SU-DHL-6 (cell line): ENCODE measurements around the gene DNAAF8.

Experiments
- H2AFZ ChIP-seq: fragments of 200-600 bp; sonication (generic); 2 replicates; pipeline ENCODE4 v1.6.1; 2014; ENCODE audit warnings: low read depth, mild to moderate bottlenecking, moderate library complexity, mixed read lengths, antibody characterized with exemption, low read length; ENCODE audit not compliant: severe bottlenecking
- H3F3A ChIP-seq: fragments of 200-600 bp; shearing (Covaris generic); 2 replicates; pipeline ENCODE4 v1.6.0; 2016; ENCODE audit warnings: antibody characterized with exemption, mild to moderate bottlenecking; ENCODE audit not compliant: insufficient read depth
- H3K27ac ChIP-seq: fragments of 200-600 bp; sonication (generic); 2 replicates; pipeline ENCODE4 v1.5.1; 2016; ENCODE audit warnings: low read depth, mild to moderate bottlenecking, low read length, moderate library complexity, mixed read lengths
- H3K27me3 ChIP-seq: fragments of 200-600 bp; sonication (generic), shearing (Covaris generic); 2 replicates; pipeline ENCODE4 v1.6.0; 2014; ENCODE audit warnings: mild to moderate bottlenecking, low read length
- H3K36me3 ChIP-seq: fragments of 200-600 bp; sonication (generic); 2 replicates; pipeline ENCODE4 v1.6.1; 2014; ENCODE audit warnings: mild to moderate bottlenecking, low read length, mixed read lengths
- H3K4me2 ChIP-seq: fragments of 300-600, 200-600 bp; shearing (Covaris generic), sonication (generic); 2 replicates; pipeline ENCODE4 v1.6.0; 2014; ENCODE audit warnings: low read length, low read depth, mild to moderate bottlenecking; ENCODE audit not compliant: poor library complexity, severe bottlenecking
- H3K4me3 ChIP-seq: fragments of 200-600 bp; sonication (generic); 2 replicates; pipeline ENCODE4 v1.5.1; 2014; ENCODE audit warnings: antibody characterized with exemption, low read length, mild to moderate bottlenecking, mixed read lengths; ENCODE audit not compliant: insufficient read depth, poor library complexity, severe bottlenecking
- H3K79me2 ChIP-seq: fragments of 200-600 bp; sonication (generic); 2 replicates; pipeline ENCODE4 v1.6.1; 2014; ENCODE audit warnings: mild to moderate bottlenecking, low read length, moderate library complexity; ENCODE audit not compliant: insufficient read depth
- H3K9ac ChIP-seq: fragments of 200-600 bp; sonication (generic); 2 replicates; pipeline ENCODE4 v1.7.0; 2014; ENCODE audit warnings: mild to moderate bottlenecking, low read length
- H3K9me2 ChIP-seq: fragments of 200-600 bp; sonication (generic); replicated peaks from 2 replicates; pipeline ENCODE4 v1.6.1; 2014; ENCODE audit warnings: low read length; ENCODE audit not compliant: insufficient read depth
- H3K9me3 ChIP-seq: fragments of 200-600 bp; sonication (generic); 2 replicates; pipeline ENCODE4 v1.6.1; 2014; ENCODE audit warnings: low read length, mixed read lengths; ENCODE audit not compliant: insufficient read depth
- H4K20me1 ChIP-seq: fragments of 200-600 bp; sonication (generic); 2 replicates; pipeline ENCODE4 v1.6.1; 2014; ENCODE audit warnings: low read depth, mild to moderate bottlenecking, antibody characterized with exemption, low read length, moderate library complexity, mixed read lengths
- EZH2phosphoT487 ChIP-seq: fragments of 200-600 bp; sonication (generic), shearing (Covaris generic); conservative IDR thresholded peaks from 2 replicates; pipeline ENCODE4 v1.6.1; 2018; ENCODE audit warnings: mild to moderate bottlenecking, antibody characterized with exemption, low read length, moderate library complexity, mixed read lengths
- TF ChIP-seq, protein P1 (sequence below): fragments of 200-600 bp; sonication (generic); IDR thresholded peaks from one replicate; pipeline ENCODE4 v1.5.1; 2017; ENCODE audit warnings: antibody characterized with exemption, mild to moderate bottlenecking, low read length, moderate library complexity; ENCODE audit not compliant: insufficient read depth, poor library complexity, severe bottlenecking

Gene DNAAF8

DNA sequence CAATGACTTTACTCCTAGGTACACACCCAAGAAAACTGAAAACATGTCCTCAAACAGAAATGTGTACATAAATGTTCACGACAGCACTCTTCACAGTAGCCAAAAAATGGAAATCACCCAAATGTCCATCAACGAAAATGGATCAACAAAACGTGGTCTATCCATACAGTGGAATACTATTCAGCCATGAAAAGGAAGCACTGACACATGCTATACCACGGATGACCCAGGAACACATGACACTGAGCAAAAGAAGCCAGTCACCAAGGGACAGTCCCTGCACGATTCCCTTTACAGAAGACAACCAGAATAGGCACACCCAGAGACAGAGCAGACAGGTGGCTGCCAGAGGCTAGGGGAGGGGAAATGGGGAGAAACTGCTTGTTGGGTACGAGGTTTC lies 21.4 kb downstream of the DNAAF8 start:
- no peak for TF ChIP-seq EZH2phosphoT487
- TF ChIP-seq, protein P1, sequence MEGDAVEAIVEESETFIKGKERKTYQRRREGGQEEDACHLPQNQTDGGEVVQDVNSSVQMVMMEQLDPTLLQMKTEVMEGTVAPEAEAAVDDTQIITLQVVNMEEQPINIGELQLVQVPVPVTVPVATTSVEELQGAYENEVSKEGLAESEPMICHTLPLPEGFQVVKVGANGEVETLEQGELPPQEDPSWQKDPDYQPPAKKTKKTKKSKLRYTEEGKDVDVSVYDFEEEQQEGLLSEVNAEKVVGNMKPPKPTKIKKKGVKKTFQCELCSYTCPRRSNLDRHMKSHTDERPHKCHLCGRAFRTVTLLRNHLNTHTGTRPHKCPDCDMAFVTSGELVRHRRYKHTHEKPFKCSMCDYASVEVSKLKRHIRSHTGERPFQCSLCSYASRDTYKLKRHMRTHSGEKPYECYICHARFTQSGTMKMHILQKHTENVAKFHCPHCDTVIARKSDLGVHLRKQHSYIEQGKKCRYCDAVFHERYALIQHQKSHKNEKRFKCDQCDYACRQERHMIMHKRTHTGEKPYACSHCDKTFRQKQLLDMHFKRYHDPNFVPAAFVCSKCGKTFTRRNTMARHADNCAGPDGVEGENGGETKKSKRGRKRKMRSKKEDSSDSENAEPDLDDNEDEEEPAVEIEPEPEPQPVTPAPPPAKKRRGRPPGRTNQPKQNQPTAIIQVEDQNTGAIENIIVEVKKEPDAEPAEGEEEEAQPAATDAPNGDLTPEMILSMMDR = no peak
- Histone ChIP-seq H3K4me3 (no peak overlapping the region), H2AFZ (no peak overlapping the region), H3K27ac (no peak overlapping the region), H3K27me3 (no peaks in the 10 kb centered on the region), H3K9ac (no peak overlapping the region), H3K36me3 (0 out of 2 replicates have a peak, but pooled peaks cover 5% of the 10 kb centered on the region), H4K20me1 (no peaks in the 10 kb centered on the region), H3K4me2 (no peak overlapping the region), H3F3A (no peaks in the 10 kb centered on the region), H3K9me3 (no peaks in the 10 kb centered on the region), H3K79me2 (no peaks in the 10 kb centered on the region), H3K9me2 (no peaks in the 10 kb centered on the region)

GRCh38 chr16:4760221-4760910 lies 26.0 kb downstream of the DNAAF8 start:
- TF ChIP-seq, protein P1 = no peak
- no peak for TF ChIP-seq EZH2phosphoT487
- no peaks in the 10 kb centered on the region for H3K9me2 ChIP-seq
- no peak overlapping the region for H2AFZ ChIP-seq
- no peak overlapping the region for H3K4me2 ChIP-seq
- no peak overlapping the region for H3K27ac ChIP-seq
- H3K4me3 ChIP-seq = no peak overlapping the region
- no peaks in the 10 kb centered on the region for H3K79me2 ChIP-seq
- H3K9ac ChIP-seq = no peak overlapping the region
- H4K20me1 ChIP-seq = no peaks in the 10 kb centered on the region
- H3K36me3 ChIP-seq = 0 out of 2 replicates have a peak, but pooled peaks cover 3% of the 10 kb centered on the region
- no peaks in the 10 kb centered on the region for H3K27me3 ChIP-seq
- no peaks in the 10 kb centered on the region for H3K9me3 ChIP-seq
- no peaks in the 10 kb centered on the region for H3F3A ChIP-seq

GRCh38 chr16:4762205-4762604 lies 27.9 kb downstream of the DNAAF8 start:
- Histone ChIP-seq H4K20me1 (no peaks in the 10 kb centered on the region), H3K27me3 (no peaks in the 10 kb centered on the region), H3K27ac (no peak overlapping the region), H3K79me2 (no peaks in the 10 kb centered on the region), H3K4me2 (no peak overlapping the region), H3K9ac (no peak overlapping the region), H3F3A (no peaks in the 10 kb centered on the region), H3K36me3 (no peaks in the 10 kb centered on the region), H3K9me2 (no peaks in the 10 kb centered on the region), H3K4me3 (no peak overlapping the region), H3K9me3 (no peaks in the 10 kb centered on the region), H2AFZ (no peak overlapping the region)
- TF ChIP-seq, protein P1 = no peak
- TF ChIP-seq EZH2phosphoT487 = no peak
